Endothelial cell of umbilical vein (primary cell): Measurements from ENCODE around the gene RAMACL.

Experiments used
- CTCF ChIP-seq, 2 donors: IDR thresholded peaks; 1 replicate in 1 of 2; 2 replicates in 1 of 2; pipeline ENCODE4 v1.5.1; 2011; ENCODE audit warnings: low read length in 2 of 2, mild to moderate bottlenecking in 2 of 2, moderate library complexity in 2 of 2, control low read depth in 1 of 2, inconsistent platforms in 1 of 2, low read depth in 1 of 2; ENCODE audit not compliant: insufficient read depth in 1 of 2; ENCODE audit errors: extremely low read depth in 1 of 2
- FOS ChIP-seq: IDR thresholded peaks from 2 replicates; pipeline ENCODE4 v1.6.1; 2011; ENCODE audit warnings: mild to moderate bottlenecking, low read length, moderate library complexity, borderline replicate concordance; ENCODE audit not compliant: insufficient read depth
- GATA2 ChIP-seq: IDR thresholded peaks from 2 replicates; pipeline ENCODE4 v1.7.0; 2011; ENCODE audit warnings: low read depth, mild to moderate bottlenecking, moderate library complexity, mixed read lengths, low read length; ENCODE audit not compliant: insufficient read length, insufficient read depth

DNA sequence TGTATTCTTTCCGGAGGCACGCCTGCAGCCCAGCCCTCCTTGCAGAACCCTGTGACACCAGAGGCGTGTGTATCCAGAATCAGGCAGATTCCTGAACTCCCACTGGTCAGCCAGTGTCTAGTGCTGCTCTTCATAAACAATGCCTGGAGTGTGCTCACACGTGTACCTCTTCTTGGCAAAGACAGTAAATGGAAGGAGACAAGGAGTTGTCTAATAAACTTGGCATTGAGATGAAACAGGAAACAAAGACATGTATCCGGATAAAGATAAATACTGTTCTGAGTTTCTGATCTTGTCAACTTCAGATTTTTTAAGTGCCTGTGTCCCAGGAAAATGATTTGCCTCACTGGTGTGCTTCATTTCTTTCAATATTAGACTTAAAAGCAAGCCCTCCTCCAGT, 38.9 kb upstream of the RAMACL start:
- TF ChIP-seq CTCF (IDR thresholded peaks at IDR 0.05; ENCODE audit: extremely low read depth in 1 of 2, insufficient read depth in 1 of 2, low read depth in 1 of 2, low read length in 2 of 2) (no peak), GATA2 (no peak), FOS (no peak)
